ENCODE measurements around the gene FHIP2A.
"Not testable (repeated sequence)": the region's sequence is repeated elsewhere in the genome, so short reads cannot be mapped to it uniquely, and the experiment has no call there.

Gene FHIP2A

GRCh38 chr10:114821293-114821914, at the start of gene FHIP2A:
FHIP2A (plus strand) TSS chr10:114821780; CDS start chr10:114822079, 299 bp downstream.
- no peak for FAIRE-seq

GRCh38 chr10:114772496-114773196, 48.9 kb upstream of the FHIP2A start:
- FAIRE-seq = no peak

GRCh38 chr10:114773197-114773532, 48.4 kb upstream of the FHIP2A start:
- no peak for FAIRE-seq

DNA sequence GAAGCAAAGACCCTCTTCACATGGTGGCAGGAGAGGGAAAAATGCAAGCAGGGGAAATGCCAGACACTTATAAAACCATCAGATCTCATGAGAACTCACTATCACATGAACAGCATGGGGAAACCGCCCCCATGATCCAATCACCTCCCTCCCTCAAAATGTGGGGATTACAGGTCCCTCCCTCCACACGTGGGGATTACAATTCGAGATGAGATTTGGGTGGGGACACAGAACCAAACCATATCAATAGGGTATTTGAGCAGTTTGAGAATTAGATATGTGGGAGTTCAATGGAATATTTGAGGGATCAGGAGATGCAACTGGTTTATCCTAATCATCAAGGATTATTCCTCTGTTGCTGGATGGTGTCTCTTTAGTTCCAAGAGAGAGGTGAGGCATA, 46.5 kb upstream of the FHIP2A start:
- FAIRE-seq = not testable (repeated sequence)

GRCh38 chr10:114777415-114777814, 44.2 kb upstream of the FHIP2A start:
- FAIRE-seq = no peak

- FAIRE-seq = no peak
Measured at GRCh38 chr10:114779803-114780576, 41.6 kb upstream of the FHIP2A start.

DNA sequence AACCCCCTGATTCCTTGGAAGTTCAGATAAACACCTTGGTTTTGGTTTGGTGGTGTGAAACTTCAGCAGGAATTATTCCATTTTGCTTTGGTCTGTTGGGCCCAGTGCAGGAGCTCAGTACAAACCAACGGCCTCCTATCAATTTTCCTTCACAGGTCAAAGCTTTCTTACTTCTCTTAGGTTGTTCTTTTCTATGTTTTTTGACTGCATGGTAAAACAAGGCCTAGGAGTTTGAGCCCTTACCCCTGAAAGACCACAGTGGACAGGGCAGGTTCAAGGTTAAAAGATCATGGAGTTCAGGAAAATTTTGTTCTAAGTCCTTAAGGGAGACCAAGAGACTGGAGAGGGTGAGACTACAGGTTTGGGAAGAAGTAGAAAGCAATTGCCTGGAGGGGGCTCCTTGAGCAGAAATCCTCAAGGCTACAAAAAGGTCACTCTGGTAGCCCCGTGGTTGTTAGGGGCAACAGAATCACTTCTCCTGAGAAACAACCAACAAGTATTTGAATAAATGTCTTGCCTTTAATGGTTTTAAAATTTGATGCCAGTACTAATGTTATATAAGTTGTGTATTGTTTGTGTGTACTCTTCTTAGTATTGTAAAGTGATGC, 40.9 kb upstream of the FHIP2A start:
- no peak for FAIRE-seq

- no peak for FAIRE-seq
Measured at GRCh38 chr10:114782666-114783065, 38.9 kb upstream of the FHIP2A start.

- no peak for FAIRE-seq
Measured at GRCh38 chr10:114783686-114784085, 37.9 kb upstream of the FHIP2A start.

DNA sequence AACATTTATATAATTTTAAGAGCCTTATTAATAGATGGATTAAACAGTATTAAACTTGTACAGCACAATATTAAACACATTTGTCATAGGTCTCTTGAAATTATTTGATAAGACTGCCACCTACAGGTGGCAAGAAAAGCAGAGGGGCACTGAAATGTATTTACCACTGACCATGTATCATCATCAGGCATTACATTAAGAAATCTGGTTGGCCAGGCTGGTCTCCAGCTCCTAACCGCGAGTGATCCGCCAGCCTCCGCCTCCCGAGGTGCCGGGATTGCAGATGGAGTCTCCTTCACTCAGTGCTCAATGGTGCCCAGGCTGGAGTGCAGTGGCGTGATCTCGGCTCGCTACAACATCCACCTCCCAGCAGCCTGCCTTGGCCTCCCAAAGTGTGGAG, 35.1 kb upstream of the FHIP2A start:
- peak; percentile 76 for FAIRE-seq

- not testable (repeated sequence) for FAIRE-seq
Measured at GRCh38 chr10:114787131-114787530, 34.4 kb upstream of the FHIP2A start.

GRCh38 chr10:114791768-114792167, 29.8 kb upstream of the FHIP2A start:
- no peak for FAIRE-seq

- no peak for FAIRE-seq
Measured at GRCh38 chr10:114795039-114795438, 26.5 kb upstream of the FHIP2A start.

GRCh38 chr10:114800361-114800760, 21.2 kb upstream of the FHIP2A start:
- FAIRE-seq = no peak

GRCh38 chr10:114801411-114801813, 20.2 kb upstream of the FHIP2A start:
- FAIRE-seq = no peak

GRCh38 chr10:114802177-114802576, 19.4 kb upstream of the FHIP2A start:
- no peak for FAIRE-seq

DNA sequence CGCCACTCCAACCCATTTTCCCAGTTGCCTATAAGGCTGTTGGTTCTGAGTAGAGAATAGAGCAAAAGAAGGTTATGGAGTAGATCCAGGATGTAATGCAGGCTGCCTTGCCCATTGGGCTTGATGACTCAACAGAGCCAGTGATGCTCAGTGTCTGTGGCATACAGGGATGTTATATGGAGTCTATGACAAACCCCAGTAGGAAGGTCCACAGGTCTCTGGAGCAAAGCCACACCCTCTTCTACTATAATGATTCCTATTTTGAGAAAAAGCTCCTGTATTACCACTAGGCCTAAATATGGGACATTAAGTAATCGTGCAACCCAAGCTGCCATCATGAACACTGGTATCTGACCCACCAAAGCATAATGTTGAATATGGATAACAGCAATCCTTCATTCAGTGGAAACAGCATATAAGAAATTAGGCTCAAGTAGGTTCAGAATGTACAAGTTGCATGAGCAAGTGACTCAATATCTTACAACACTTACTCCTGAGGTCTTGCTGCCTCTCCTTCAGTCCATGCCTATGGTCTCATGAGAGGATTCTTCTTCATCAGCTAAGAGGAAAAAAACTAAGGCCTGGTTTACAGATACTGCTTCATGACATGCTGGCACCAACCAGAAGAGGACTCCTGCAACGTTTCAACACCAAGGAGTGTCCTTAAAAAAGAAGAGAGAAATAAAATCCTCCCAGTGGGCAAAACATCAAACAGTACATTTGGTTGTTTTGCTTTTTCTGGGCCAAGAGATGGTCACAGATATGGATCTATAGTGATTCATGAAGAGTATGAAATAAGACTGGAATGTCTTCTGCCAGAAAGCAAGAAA, 14.8 kb upstream of the FHIP2A start:
- no peak for FAIRE-seq

DNA sequence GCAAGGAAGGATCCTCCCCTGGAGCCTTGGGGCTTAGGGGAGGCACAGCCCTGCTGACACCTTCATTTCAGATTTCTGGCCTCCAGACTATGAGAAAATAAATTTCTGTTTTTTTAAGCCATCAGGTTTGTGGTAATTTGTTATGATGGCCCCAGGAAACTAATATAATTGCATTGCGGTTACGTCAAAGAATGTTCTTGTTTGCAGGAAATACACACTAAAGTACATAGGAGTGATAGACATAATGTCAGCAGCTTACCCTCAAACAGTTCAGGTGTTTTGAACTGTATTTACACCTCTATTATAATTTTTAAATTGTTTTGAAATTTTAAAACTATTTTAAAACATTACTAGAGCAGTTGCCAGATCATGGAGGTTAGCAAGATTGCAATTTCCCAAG, 12.6 kb upstream of the FHIP2A start:
- no peak for FAIRE-seq

DNA sequence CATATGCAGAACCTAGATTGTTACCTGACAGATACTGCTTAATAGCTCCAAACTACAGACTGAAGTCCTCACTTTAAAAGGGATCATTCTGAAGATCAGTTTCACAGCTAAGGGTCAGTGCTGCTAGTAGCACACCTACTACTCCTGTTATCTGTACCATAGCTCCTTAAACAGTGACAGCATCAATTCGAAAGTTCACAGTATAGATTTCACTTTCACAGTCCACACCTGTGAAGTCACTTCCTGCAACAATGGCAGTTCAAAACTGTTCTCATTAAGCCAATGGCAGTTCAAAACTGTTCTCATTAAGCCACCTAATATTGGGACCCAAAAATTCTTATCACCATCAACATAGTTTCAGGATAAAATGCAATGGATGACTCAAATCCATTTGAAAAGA, 10.7 kb upstream of the FHIP2A start:
- no peak for FAIRE-seq

DNA sequence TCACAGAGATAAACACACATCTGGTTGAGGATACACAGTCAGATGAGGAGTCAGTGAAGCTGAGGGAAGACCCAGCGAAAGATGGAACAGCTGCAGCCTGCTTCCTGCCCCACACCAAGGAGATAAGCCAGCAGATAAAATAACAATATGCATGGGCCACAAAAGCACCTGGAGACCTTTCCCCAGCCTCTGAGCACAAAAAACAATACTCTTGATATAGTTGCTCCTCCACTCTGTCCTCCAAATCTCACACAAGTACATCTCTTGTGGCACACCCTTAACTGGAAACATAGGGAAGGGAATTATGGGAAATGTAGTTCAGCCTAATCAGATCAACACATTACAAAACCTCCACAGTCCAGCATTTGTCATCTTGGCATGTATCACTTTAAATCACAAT, 9.7 kb upstream of the FHIP2A start:
- no peak for FAIRE-seq

DNA sequence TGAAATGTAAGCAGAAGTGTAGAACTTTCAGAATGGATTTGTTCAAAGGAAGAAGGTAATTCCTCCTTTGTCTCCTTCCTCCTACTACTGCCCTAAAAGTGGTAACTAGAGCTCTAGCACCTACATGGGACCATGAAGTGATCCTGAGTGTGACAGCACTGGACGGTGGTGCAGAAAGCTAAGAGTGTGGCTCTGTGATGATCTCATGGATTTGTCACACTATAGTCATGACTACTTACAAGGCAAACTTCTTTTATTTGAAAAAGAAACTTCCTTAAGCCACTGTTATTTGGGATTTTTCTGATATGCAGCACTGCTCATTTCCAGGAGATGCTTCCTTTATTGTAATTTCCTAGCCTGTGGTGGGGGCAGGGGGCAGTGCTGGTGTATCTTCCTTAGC, 5.8 kb upstream of the FHIP2A start:
- no peak for FAIRE-seq

- no peak for FAIRE-seq
Measured at GRCh38 chr10:114816308-114816707, 5.3 kb upstream of the FHIP2A start.

DNA sequence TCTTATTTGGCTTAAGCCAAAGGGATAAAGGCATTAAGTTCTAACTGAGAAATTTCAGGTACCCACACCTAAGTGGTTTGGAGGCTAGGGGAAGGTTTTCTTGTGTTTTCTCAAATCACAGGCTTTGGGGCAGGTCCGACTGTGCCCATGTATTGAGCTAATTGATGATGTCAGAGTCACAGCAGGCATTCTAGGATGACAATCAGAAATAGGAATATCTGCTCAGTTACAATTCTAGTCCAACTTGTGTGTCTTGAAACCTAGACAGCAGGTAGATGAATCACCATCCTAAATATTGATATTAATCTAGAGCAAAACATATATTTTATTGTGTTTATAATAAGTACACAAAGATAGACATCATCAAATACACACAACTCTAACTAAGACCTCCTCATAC, 2.3 kb upstream of the FHIP2A start:
- FAIRE-seq = no peak

Data from G401.6 (cell line).